SH-SY5Y (cell line): ENCODE measurements around the gene TMEM183A.

ENCODE experiments used
- GATA2 ChIP-seq: IDR thresholded peaks from 2 replicates; pipeline ENCODE4 v1.6.1; 2011; ENCODE audit warnings: mild to moderate bottlenecking, low read depth, low read length
- GATA3 ChIP-seq: IDR thresholded peaks from 2 replicates; pipeline ENCODE4 v1.6.1; 2011; ENCODE audit warnings: low read depth, mild to moderate bottlenecking, low read length, moderate library complexity

GRCh38 chr1:203035111-203036000 lies 28.2 kb downstream of the TMEM183A start:
- TF ChIP-seq GATA3 (no peak), GATA2 (no peak)
